T1000 (cell line): Measurements from ENCODE around the gene CD300H.
"Not testable (repeated sequence)": the region's sequence is repeated elsewhere in the genome, so short reads cannot be mapped to it uniquely, and the experiment has no call there.

ENCODE experiments used
- DNase-seq: peaks from one replicate; lab custom pipeline; 2025; ENCODE audit warnings: mixed read lengths; lab: John Stamatoyannopoulos, UW

Gene CD300H

GRCh38 chr17:74526681-74527080 is 40.6 kb downstream of the CD300H start:
- no peak for DNase-seq

DNA sequence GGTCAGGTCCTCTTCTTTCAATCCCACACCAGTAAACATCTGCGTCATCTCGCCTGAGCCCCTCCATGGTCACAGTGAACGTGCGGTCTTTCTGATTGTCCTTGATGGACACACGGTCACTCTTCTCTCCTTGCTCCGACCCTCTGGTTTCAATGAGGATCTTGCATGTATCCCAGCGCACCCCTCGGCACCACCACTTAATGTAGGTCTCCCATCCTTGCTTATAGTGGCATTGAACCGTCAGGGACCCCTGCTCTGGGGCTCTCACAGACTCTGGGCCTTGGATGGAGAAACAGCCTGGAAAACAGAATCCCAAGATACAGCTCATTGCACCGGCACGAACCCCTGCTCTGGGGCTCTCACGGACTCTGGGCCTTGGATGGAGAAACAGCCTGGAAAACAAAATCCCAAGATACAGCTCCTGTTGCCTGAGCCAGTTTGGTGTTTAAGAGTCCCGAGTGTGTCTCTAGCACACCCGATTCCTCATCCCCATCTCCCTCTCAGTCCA is 41.5 kb downstream of the CD300H start:
- no peak for DNase-seq

GRCh38 chr17:74525465-74525725 is 41.9 kb downstream of the CD300H start:
- DNase-seq: no peak

GRCh38 chr17:74524653-74525464 is 42.5 kb downstream of the CD300H start:
- no peak for DNase-seq

DNA sequence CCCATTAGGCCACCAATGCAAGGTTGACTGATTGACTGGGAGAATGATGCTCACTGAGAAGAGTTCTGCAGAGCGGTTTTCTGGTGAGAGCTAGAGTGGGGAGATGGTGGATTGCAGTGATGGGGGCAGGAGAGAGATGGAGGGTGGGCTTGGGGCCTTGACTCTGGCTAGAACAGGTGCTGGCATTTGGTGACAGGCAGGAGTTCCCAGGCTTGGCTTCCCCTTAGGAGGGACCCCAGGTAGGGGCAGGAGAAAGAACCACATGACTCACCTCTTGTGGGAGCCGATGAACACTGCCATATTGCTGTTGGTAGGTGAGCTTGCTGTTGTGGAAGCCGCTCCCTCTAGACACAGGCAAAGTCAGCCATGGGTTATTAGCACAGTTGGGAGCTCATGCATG is 44.0 kb downstream of the CD300H start:
- DNase-seq: no peak

DNA sequence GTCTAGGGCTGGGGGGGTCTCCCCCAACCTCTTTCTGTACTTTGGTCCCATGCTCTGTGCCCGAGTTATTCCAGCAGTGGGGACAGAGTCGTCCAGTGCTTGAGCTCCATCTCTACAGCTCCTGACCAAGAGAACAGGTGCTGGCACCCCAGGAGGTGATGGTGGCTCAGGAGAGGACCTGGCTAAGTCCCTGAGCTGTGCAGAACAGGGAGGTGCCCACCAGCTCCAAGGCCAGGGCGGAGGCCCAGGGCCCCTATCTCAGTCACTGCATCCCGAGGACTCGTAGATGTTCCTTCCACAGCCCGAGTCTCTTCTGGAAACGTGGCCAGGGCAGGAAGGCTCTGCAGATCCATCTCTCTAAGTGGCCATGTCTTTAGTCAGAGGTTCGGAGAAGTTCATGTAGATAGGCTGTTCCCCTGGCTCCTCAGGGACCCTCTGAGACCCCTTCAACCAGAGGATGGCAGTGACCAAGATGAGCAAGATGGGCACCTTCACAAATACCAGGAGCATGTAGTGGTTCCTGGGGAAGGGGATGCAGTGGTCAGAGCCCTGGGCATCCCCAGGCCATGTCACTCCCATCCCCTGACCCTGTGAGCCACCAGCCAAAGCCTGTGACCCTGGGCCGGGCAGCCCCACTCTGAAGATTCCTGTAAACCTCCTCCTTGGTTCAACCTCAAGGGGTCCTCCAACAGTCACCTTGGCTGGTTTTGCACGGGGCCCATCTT is 44.8 kb downstream of the CD300H start:
- DNase-seq: no peak

DNA sequence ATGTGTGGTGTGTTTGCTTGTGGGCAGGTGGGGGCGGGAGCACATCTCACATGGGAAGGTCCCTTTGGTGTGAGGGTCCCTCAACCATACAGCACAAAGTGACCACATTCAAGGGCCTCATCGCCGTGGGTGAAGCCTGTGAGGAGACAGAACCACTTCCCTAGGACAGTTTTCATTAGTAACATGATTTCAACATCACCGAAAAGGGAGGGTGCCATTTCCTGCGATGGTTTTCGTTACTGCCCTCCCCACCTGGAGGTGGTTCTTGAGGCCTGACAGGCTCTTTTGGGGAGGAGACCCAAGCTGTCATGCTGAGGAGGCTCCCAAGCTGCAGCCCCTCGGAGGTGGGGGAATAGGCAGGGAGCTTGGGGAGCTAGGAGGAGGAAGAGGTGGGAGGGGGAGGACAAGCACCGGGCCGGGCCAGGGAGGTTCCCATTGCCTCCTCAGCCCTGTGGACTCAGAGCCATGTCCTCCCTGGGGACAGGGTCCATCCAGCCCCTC is 45.6 kb downstream of the CD300H start:
- DNase-seq: no peak

GRCh38 chr17:74520790-74521480 is 46.4 kb downstream of the CD300H start:
- no peak for DNase-seq

DNA sequence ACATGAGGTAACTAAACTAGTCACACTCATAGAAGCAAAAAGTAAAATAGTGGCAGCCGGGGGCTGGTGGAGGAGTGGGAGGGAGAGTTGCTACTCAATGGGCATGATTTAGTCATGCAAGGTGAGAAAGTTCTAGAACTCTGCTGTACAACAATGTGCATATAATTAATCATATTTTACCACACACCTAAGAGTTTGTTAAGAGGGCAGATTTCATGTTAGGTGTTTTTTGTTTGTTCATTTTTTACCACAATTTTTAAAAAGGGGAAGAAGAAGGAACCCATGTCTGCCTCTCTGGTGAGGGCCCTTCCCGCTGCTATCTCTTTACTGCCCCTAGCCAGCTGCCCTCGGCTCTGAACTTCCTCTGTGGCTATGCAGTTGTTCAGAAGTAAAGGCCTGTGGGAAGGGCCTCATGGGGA is 47.3 kb downstream of the CD300H start:
- DNase-seq: no peak

GRCh38 chr17:74518413-74518981 is 48.8 kb downstream of the CD300H start:
- DNase-seq: not testable (repeated sequence)

DNA sequence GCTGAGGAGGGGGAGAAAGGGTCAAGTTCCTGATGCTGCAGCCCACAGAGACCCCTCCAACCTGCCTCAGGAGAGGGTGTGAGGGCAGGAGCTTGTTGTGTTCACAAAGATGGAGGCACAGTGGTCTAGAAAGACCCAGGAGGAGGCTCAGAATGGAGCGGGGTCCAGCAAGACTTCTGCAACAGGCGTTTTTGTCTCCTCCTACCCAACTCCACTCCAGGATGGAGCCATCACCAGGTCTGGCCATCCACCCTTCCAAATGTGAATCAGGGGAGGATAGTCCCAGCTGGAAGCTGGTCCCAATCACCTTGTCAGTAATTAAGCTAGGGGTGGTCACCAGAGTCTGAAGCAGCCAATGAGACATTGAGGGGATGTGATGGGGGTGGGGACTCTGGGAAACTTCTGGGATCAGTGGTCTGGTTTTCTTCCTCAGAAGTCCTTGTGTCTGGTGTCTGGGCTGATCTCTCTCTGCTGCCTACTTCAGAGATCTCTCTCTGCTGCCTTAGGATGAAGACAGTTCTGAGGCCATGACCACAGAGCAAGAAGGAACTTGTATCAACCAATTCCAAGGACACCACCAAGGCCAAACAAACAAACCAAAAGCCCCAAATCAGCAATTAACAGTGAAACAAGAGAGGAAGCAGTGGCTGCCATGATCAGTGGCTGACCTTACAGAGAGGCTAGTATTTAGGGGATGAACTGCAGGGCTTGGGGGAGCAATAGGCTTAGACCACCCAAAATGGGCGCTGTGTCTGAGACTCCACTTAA is 50.6 kb downstream of the CD300H start:
- DNase-seq: no peak

GRCh38 chr17:74515941-74516340 is 51.4 kb downstream of the CD300H start:
- DNase-seq: no peak

GRCh38 chr17:74514632-74515334 is 52.5 kb downstream of the CD300H start:
- peak; percentile 98 for DNase-seq

DNA sequence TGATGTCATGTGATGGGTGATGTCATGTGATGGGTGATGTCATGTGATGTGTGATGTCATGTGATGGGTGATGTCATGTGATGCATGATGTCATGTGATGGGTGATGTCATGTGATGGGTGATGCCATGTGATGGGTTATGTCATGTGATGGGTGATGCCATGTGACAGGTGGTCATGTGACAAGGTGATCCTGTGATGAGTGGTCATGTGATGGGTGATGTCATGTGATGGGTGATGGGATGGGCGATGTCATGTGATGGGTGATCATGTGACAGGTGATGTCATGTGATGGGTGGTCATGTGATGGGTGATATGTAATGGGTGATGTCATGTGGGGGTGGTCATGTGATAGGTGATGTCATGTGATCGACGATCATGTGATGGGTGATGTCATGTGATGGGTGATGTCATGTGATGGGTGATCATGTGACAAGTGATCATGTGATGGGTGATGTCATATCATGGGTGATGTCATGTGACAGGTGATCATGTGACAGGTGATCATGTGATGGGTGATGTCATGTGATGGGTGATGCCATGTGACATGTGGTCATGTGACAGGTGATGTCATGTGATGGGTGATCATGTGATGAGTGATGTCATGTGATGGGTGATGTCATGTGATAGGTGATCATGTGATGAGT is 53.2 kb downstream of the CD300H start:
- DNase-seq: peak; percentile 98

- DNase-seq: no peak
These were observed 54.7 kb downstream of the CD300H start for GRCh38 chr17:74512624-74513091.

- DNase-seq: no peak
These were observed 55.3 kb downstream of the CD300H start for GRCh38 chr17:74512036-74512435.
